Right lobe of liver (tissue), 4 donors: ENCODE results near the gene TRMT11.

Source experiments
- CTCF ChIP-seq, 4 donors: fragments of 200-600 bp in 3 of 4; fragments of 450-650 bp in 1 of 4; IDR thresholded peaks; one replicate each; pipeline versions ENCODE4 v1.5.1 to v1.8.0; 2016 to 2022; ENCODE audit warnings: antibody characterized with exemption in 4 of 4, mild to moderate bottlenecking in 2 of 4
- POLR2A ChIP-seq: fragments of 450-650 bp; IDR thresholded peaks from one replicate; pipeline ENCODE4 v1.6.1; 2017; ENCODE audit warnings: antibody characterized with exemption, mild to moderate bottlenecking
- donor health status: DM: no; HTN: no; CAD: no.
- donor health status: DM: no; HTN: no; CAD: no.
- donor health status: DM: no; HTN: yes; CAD: no.

- TF ChIP-seq CTCF (IDR thresholded peaks at IDR 0.05), result no peak
- TF ChIP-seq POLR2A, result no peak
Measured at GRCh38 chr6:125940247-125941041, 45.9 kb upstream of the TRMT11 start.
